ENCODE data around the gene IGIP. TPM values are rescaled to one million over a fixed set of nuclear protein-coding genes. Genes with fewer than 3 reads are reported as not detected.

IGIP gene
- total and polyA plus RNA-seq, 2 of the 8 experiments (the other 6 are each of a cell fraction or from before 2014, with no cell fraction given): 0.32 to 0.69 TPM

GRCh38 chr5:140162275-140162674 is 36.5 kb downstream of the IGIP start (continued):
- TF ChIP-seq CTCF (IDR thresholded peaks at IDR 0.05; ENCODE audit: control extremely low read depth in 1 of 3, insufficient read depth in 1 of 3, low read depth in 1 of 3, low read length in 3 of 3): no peak
- TF ChIP-seq POLR2A (IDR thresholded peaks at IDR 0.05; ENCODE audit: control extremely low read depth in 1 of 2, low read depth in 2 of 2, low read length in 2 of 2): no peak

Data from H1 (cell line).